Stimulated activated CD4-positive, alpha-beta T cell treated with anti-CD3 and anti-CD28 coated beads, Interleukin-12 subunit alpha, Interleukin-12 subunit beta, amount 100 ng/mL, for 48 hours (primary cell): Measurements from ENCODE around the gene SARDH.
"Not testable (repeated sequence)": the region's sequence is repeated elsewhere in the genome, so short reads cannot be mapped to it uniquely, and the experiment has no call there.

Experiments used
- DNase-seq, 3 donors: peaks; one replicate each; pipeline ENCODE4 v3.0.0-alpha.2; 2020; ENCODE audit warnings: low read depth in 2 of 3, low spot score in 1 of 3

SARDH gene

GRCh38 chr9:133761641-133762248 is 23.6 kb upstream of the SARDH start:
- DNase-seq, result no peak

- DNase-seq, result no peak
These were observed 22.6 kb upstream of the SARDH start for GRCh38 chr9:133760713-133761290.

- no peak for DNase-seq
These were observed 21.8 kb upstream of the SARDH start for GRCh38 chr9:133759946-133760345.

- DNase-seq, result no peak
These were observed 21.2 kb upstream of the SARDH start for GRCh38 chr9:133759146-133759900.

- DNase-seq, result no peak
These were observed 20.1 kb upstream of the SARDH start for GRCh38 chr9:133758228-133758627.

- DNase-seq, result no peak
These were observed 16.6 kb upstream of the SARDH start for GRCh38 chr9:133754688-133755227.

- DNase-seq, result no peak
These were observed 16.0 kb upstream of the SARDH start for GRCh38 chr9:133754187-133754586.

GRCh38 chr9:133752739-133753446 is 14.7 kb upstream of the SARDH start:
- no peak for DNase-seq

- DNase-seq, result no peak
These were observed 13.0 kb upstream of the SARDH start for GRCh38 chr9:133750982-133751649.

GRCh38 chr9:133747309-133747708 is 9.2 kb upstream of the SARDH start:
- DNase-seq, result no peak

GRCh38 chr9:133744528-133744927 is 6.4 kb upstream of the SARDH start:
- not testable (repeated sequence) for DNase-seq

- DNase-seq, result peak; percentile 56 to 75 (median 67)
These were observed 4.8 kb upstream of the SARDH start for GRCh38 chr9:133742849-133743444.

GRCh38 chr9:133742251-133742650 is 4.1 kb upstream of the SARDH start:
- no peak for DNase-seq

GRCh38 chr9:133741716-133742115 is 3.6 kb upstream of the SARDH start:
- no peak for DNase-seq

GRCh38 chr9:133740911-133741310 is 2.8 kb upstream of the SARDH start:
- DNase-seq, result no peak

- no peak for DNase-seq
These were observed 1.5 kb upstream of the SARDH start for GRCh38 chr9:133739408-133740280.

- DNase-seq, result no peak
These were observed 581 bp upstream of the SARDH start for GRCh38 chr9:133738640-133739225.

GRCh38 chr9:133737071-133737773 is 930 bp downstream of the SARDH start:
- DNase-seq, result no peak

GRCh38 chr9:133735931-133736330 is 2.2 kb downstream of the SARDH start:
- no peak for DNase-seq
